RWPE2 (cell line): Measurements from ENCODE around the gene GAGE10.
"Not testable (repeated sequence)": the region's sequence is repeated elsewhere in the genome, so short reads cannot be mapped to it uniquely, and the experiment has no call there.

Source experiments
- ATAC-seq: fragments of 200-7000 bp; cut with Tn5 transposase; 3 replicates; pipeline ENCODE4 v1.9.1; 2021; ENCODE audit warnings: low read depth
- DNase-seq: peaks from one replicate; pipeline ENCODE4 v3.0.0-alpha.2; 2020; ENCODE audit warnings: low spot score
- H3K27ac ChIP-seq: fragments of 450-650 bp; 2 replicates; pipeline ENCODE4 v1.5.1; 2017; ENCODE audit warnings: mild to moderate bottlenecking; ENCODE audit not compliant: poor library complexity, severe bottlenecking
- H3K27me3 ChIP-seq: fragments of 250-450 bp; sonication (Bioruptor Pico); 2 replicates; pipeline ENCODE4 v1.5.1; 2021; ENCODE audit warnings: mild to moderate bottlenecking, moderate library complexity; ENCODE audit not compliant: insufficient read depth, poor library complexity, severe bottlenecking
- H3K36me3 ChIP-seq: fragments of 250-450 bp; sonication (Bioruptor Pico); 2 replicates; pipeline ENCODE4 v1.5.1; 2020; ENCODE audit warnings: low read depth, mild to moderate bottlenecking, moderate library complexity
- H3K4me1 ChIP-seq: fragments of 250-450 bp; sonication (Bioruptor Pico); 2 replicates; pipeline ENCODE4 v1.5.1; 2021; ENCODE audit warnings: mild to moderate bottlenecking, moderate library complexity; ENCODE audit not compliant: insufficient read depth, poor library complexity, severe bottlenecking
- H3K4me3 ChIP-seq: fragments of 250-450 bp; sonication (Bioruptor Pico); 2 replicates; pipeline ENCODE4 v1.5.1; 2021; ENCODE audit warnings: mild to moderate bottlenecking, moderate library complexity; ENCODE audit not compliant: severe bottlenecking
- H3K9me3 ChIP-seq: fragments of 250-450 bp; sonication (Bioruptor Pico); 2 replicates; pipeline ENCODE4 v1.5.1; 2021; ENCODE audit warnings: mild to moderate bottlenecking, moderate library complexity; ENCODE audit not compliant: severe bottlenecking
- CTCF ChIP-seq: fragments of 450-650 bp; IDR thresholded peaks from one replicate; pipeline ENCODE4 v1.5.1; 2017; ENCODE audit warnings: mild to moderate bottlenecking, moderate library complexity; ENCODE audit not compliant: poor library complexity, severe bottlenecking

Gene GAGE10

DNA sequence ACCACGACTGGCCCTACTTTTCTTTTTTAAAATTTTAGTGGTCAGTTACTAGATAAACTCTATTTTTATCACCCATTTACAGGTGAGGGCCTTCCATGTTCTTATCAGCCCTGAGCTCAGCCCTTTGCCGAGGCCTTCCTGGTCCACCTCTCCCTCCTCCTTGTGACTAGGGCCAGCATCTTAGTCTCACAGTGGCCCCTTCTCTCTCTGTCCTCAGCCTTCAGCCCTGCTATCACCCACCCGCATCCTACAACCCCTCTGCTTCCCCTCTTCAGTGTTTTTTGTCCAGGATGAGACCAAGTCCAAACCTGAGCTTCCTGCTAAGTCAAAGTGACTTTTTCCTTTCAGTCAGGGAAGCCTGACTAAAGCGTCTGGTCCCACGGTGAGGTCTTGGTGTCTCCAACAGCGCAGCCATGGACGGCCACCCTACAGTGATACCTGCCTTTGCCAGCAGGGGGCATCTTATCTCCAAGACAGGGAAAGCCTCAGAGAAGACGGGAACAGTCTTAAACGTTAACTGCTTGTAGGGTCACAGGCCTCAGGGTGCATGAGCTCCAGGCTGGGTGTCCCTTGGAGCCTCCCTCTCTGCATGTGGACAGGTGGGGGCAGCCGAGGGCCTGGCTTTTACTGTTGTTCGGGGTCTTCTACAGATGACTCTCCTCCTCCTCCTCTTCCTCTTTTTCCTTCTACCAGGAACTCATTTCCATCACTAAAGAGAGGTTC lies 11.7 kb upstream of the GAGE10 start:
- Histone ChIP-seq H3K27me3 (no peaks in the 10 kb centered on the region), H3K36me3 (no peaks in the 10 kb centered on the region), H3K27ac (no peak overlapping the region), H3K4me1 (no peaks in the 10 kb centered on the region), H3K9me3 (no peaks in the 10 kb centered on the region), H3K4me3 (no peak overlapping the region)
- TF ChIP-seq CTCF = peak; percentile 47
- peak; percentile 68 for ATAC-seq
- DNase-seq = no peak

DNA sequence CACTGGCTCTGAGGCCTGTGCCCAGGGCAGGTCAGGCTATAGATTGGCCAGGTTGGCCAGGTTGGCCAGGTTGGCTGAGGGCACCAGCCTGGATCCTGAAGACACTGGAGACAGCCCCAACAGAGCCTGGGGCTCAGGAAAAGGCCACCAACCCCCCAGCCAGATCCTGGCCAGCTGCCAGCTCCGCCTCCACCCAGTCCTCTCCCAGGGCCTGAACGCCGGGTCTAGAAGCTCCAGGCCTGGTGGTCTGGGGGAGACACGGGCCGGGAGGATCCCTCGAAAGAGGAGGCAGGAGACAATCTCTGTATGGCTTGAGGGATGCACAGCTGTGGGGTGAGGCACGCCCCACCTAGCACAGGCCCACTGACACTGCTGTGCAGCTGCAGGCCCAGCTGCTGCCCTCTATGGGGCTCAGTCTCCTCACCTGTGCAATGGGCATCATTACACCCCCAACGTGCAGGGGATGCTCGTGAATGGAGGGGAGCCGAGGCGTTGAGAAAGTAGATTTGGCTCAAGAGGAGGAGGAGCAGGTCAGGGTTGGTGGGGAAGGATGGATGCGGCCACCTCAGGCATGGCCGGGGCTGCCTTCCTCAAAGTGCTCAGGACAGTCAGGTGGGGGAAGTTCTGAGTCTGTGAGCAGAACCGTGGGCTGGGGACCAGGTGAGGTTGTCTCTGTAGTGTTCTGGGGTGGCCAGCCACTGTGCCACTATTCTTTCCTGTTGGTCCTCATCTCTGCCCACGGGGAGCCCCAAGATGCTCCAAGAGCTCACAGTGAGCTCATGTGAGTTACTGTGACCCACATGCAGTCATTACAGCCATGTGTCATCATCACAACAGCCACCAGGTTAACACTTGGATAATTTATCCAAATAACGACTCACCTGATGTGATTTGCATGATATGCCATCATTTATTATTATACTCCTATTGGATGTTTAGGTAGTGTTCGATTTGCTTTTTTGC lies 10.8 kb upstream of the GAGE10 start:
- Histone ChIP-seq H3K4me3 (no peak overlapping the region), H3K9me3 (no peaks in the 10 kb centered on the region), H3K27me3 (no peaks in the 10 kb centered on the region), H3K36me3 (no peaks in the 10 kb centered on the region), H3K27ac (no peak overlapping the region), H3K4me1 (no peaks in the 10 kb centered on the region)
- ATAC-seq (no peak), DNase-seq (no peak)
- TF ChIP-seq CTCF = no peak

DNA sequence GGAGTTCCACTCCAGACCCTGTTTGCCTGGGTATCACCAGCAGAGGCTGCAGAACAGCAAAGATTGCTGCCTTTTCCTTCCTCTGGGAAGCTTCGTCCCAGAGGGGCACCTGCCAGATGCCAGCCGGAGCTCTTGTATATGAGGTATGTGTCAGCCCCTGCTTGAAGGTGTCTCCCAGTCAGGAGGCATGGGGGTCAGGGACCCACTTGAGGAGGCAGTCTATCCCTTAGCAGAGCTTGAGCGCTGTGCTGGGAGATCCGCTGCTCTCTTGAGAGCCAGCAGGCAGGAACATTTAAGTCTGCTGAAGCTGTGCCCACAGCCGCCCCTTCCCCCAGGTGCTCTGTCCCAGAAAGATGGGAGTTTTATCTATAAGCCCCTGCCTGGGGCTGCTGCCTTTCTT lies 4.2 kb upstream of the GAGE10 start:
- not testable (repeated sequence) for DNase-seq, H3K4me1 ChIP-seq, H3K36me3 ChIP-seq, H3K9me3 ChIP-seq, H3K27me3 ChIP-seq, H3K4me3 ChIP-seq, ATAC-seq, H3K27ac ChIP-seq

- Histone ChIP-seq H3K27me3 (no peaks in the 10 kb centered on the region), H3K4me3 (no peak overlapping the region), H3K27ac (no peak overlapping the region), H3K36me3 (no peaks in the 10 kb centered on the region), H3K9me3 (no peaks in the 10 kb centered on the region), H3K4me1 (no peaks in the 10 kb centered on the region)
- ATAC-seq (no peak), DNase-seq (no peak)
- no peak for TF ChIP-seq CTCF
These were observed 2.7 kb upstream of the GAGE10 start for GRCh38 chrX:49300703-49301102.

- DNase-seq, H3K4me1 ChIP-seq, H3K36me3 ChIP-seq, ATAC-seq, H3K9me3 ChIP-seq, H3K27me3 ChIP-seq, H3K4me3 ChIP-seq, H3K27ac ChIP-seq: not testable (repeated sequence)
These were observed 4.3 kb downstream of the GAGE10 start for GRCh38 chrX:49307775-49308174.
